SK-N-MC (cell line): Measurements from ENCODE around the gene LMTK3.

ENCODE experiments used
- DNase-seq: peaks from one replicate; pipeline ENCODE4 v3.0.0-alpha.2; 2011; ENCODE audit warnings: low read depth, low spot score
- H3K27ac ChIP-seq: fragments of 200-600 bp; sonication (generic); 2 replicates; pipeline ENCODE4 v1.5.1; 2016; ENCODE audit warnings: mixed run types
- H3K36me3 ChIP-seq: fragments of 200-600 bp; sonication (generic); 2 replicates; pipeline ENCODE4 v1.6.1; 2017; ENCODE audit warnings: antibody characterized with exemption, low read length, mixed read lengths; ENCODE audit not compliant: insufficient read depth
- H3K4me3 ChIP-seq: fragments of 200-600 bp; sonication (generic); 2 replicates; pipeline ENCODE4 v1.5.1; 2016
- H3K9ac ChIP-seq: fragments of 200-600 bp; sonication (generic); 2 replicates; pipeline ENCODE4 v1.8.0; 2017; ENCODE audit warnings: mixed run types, mixed read lengths; ENCODE audit not compliant: insufficient read length
- H3K9me3 ChIP-seq: fragments of 200-600 bp; sonication (generic); 2 replicates; pipeline ENCODE4 v1.6.1; 2017; ENCODE audit warnings: low read depth, mild to moderate bottlenecking, antibody characterized with exemption, low read length, moderate library complexity, mixed read lengths
- EZH2 ChIP-seq: fragments of 200-600 bp; sonication (generic); IDR thresholded peaks from one replicate; pipeline ENCODE4 v1.6.1; 2017; ENCODE audit warnings: antibody characterized with exemption
- FOXP2 ChIP-seq: optimal IDR thresholded peaks from 2 replicates; pipeline ENCODE3; 2011; ENCODE audit warnings: mild to moderate bottlenecking, moderate library complexity; ENCODE audit not compliant: insufficient read depth; ENCODE audit errors: extremely low read length, control extremely low read depth
- POLR2AphosphoS5 ChIP-seq: IDR thresholded peaks from 2 replicates; pipeline ENCODE4 v1.6.1; 2012; ENCODE audit warnings: mild to moderate bottlenecking, low read depth, low read length, borderline replicate concordance

LMTK3 gene

GRCh38 chr19:48481846-48482639 is 29.6 kb downstream of the LMTK3 start:
- H3K9me3 ChIP-seq, result no peaks in the 10 kb centered on the region

GRCh38 chr19:48480558-48481500 is 30.8 kb downstream of the LMTK3 start:
- TF ChIP-seq FOXP2 (no peak), EZH2 (no peak), POLR2AphosphoS5 (no peak; the same call in 1 of the 2 replicates)
- DNase-seq, result no peak
- H3K27ac ChIP-seq, result peak overlapping the region; percentile 30; the same call in 1 of the 2 replicates
- H3K4me3 ChIP-seq, result peak overlapping the region; percentile 59
- peaks cover 19% of the 10 kb centered on the region for H3K36me3 ChIP-seq
- no peaks in the 10 kb centered on the region for H3K9me3 ChIP-seq
- H3K9ac ChIP-seq, result peak overlapping the region; percentile 20

More at GRCh38 chr19:48481846-48482639, 29.6 kb downstream of the LMTK3 start:
- Histone ChIP-seq H3K36me3 (peaks cover 13% of the 10 kb centered on the region), H3K27ac (peak overlapping the region; percentile 44; the same call in 1 of the 2 replicates), H3K9ac (no peak overlapping the region), H3K4me3 (no peak overlapping the region)
- DNase-seq, result no peak
- TF ChIP-seq FOXP2 (no peak), EZH2 (no peak), POLR2AphosphoS5 (no peak; the same call in 1 of the 2 replicates)

GRCh38 chr19:48480183-48480557 is 31.5 kb downstream of the LMTK3 start:
- Histone ChIP-seq H3K9ac (peak overlapping the region; percentile 20), H3K36me3 (peaks cover 26% of the 10 kb centered on the region), H3K9me3 (no peaks in the 10 kb centered on the region), H3K4me3 (peak overlapping the region; percentile 59), H3K27ac (peak overlapping the region; percentile 44; the same call in 1 of the 2 replicates)
- TF ChIP-seq POLR2AphosphoS5 (peak; percentile 38; the same call in 1 of the 2 replicates), FOXP2 (no peak), EZH2 (no peak)
- no peak for DNase-seq

- DNase-seq, result no peak
- H3K36me3 ChIP-seq, result peaks cover 31% of the 10 kb centered on the region
- H3K9ac ChIP-seq, result no peak overlapping the region
- peak overlapping the region; percentile 44; the same call in 1 of the 2 replicates for H3K27ac ChIP-seq
- TF ChIP-seq POLR2AphosphoS5, result no peak
- TF ChIP-seq FOXP2, result no peak
- no peak for TF ChIP-seq EZH2
- peak overlapping the region; percentile 59; the same call in 1 of the 2 replicates for H3K4me3 ChIP-seq
- no peaks in the 10 kb centered on the region for H3K9me3 ChIP-seq
Measured at GRCh38 chr19:48479686-48480085, 31.9 kb downstream of the LMTK3 start.

GRCh38 chr19:48478339-48479256 is 33.0 kb downstream of the LMTK3 start:
- DNase-seq, result no peak
- Histone ChIP-seq H3K36me3 (peaks cover 41% of the 10 kb centered on the region), H3K27ac (no peak overlapping the region), H3K9me3 (no peaks in the 10 kb centered on the region), H3K9ac (no peak overlapping the region), H3K4me3 (no peak overlapping the region)
- TF ChIP-seq FOXP2 (no peak), POLR2AphosphoS5 (no peak; the same call in 1 of the 2 replicates), EZH2 (no peak)

GRCh38 chr19:48477698-48478338 is 33.8 kb downstream of the LMTK3 start:
- Histone ChIP-seq H3K27ac (no peak overlapping the region), H3K9ac (no peak overlapping the region), H3K4me3 (no peak overlapping the region), H3K9me3 (no peaks in the 10 kb centered on the region), H3K36me3 (peaks cover 49% of the 10 kb centered on the region)
- TF ChIP-seq EZH2, result no peak
- no peak for TF ChIP-seq POLR2AphosphoS5
- TF ChIP-seq FOXP2, result no peak
- DNase-seq, result no peak
